Chondrocyte (in vitro differentiated cells): ENCODE measurements around the gene CCDC160. TPM values are rescaled to one million over a fixed set of nuclear protein-coding genes. Genes with fewer than 3 reads are reported as not detected.
"Not testable (repeated sequence)": the region's sequence is repeated elsewhere in the genome, so short reads cannot be mapped to it uniquely, and the experiment has no call there.

Source experiments
- DNase-seq: peaks from one replicate; pipeline ENCODE4 v3.0.0; 2021; ENCODE audit warnings: mixed read lengths, low spot score
- H3K27ac Mint-ChIP-seq: one replicate; pipeline ENCODE4 v1.8.0; 2021; ENCODE audit warnings: mild to moderate bottlenecking, moderate library complexity, mixed read lengths; ENCODE audit not compliant: unreplicated experiment
- H3K27me3 Mint-ChIP-seq: 2 replicates; pipeline ENCODE4 v1.8.0; 2021; ENCODE audit warnings: low read depth, mixed read lengths
- H3K36me3 Mint-ChIP-seq: 2 replicates; pipeline ENCODE4 v1.8.0; 2021; ENCODE audit warnings: low read depth, mixed read lengths
- H3K4me1 Mint-ChIP-seq: 2 replicates; pipeline ENCODE4 v1.8.0; 2021; ENCODE audit warnings: low read depth, mild to moderate bottlenecking, mixed read lengths
- H3K4me3 Mint-ChIP-seq: one replicate; pipeline ENCODE4 v1.8.0; 2021; ENCODE audit warnings: mild to moderate bottlenecking, moderate library complexity, mixed read lengths; ENCODE audit not compliant: unreplicated experiment
- H3K9me3 Mint-ChIP-seq: 2 replicates; pipeline ENCODE4 v1.8.0; 2021; ENCODE audit warnings: low read depth, mixed read lengths
- total RNA-seq: library from RNA; stranded (reverse); gene quantifications from 3 replicates; pipeline ENCODE4 v1.2.1, GENCODE V29; 2021
- TF ChIP-seq, protein P1 (sequence below): fragments of 200-600 bp; sonication (generic); IDR thresholded peaks from 2 replicates; pipeline ENCODE4 v1.5.0; 2021; ENCODE audit warnings: antibody characterized with exemption, mild to moderate bottlenecking, moderate library complexity

Gene CCDC160
- total RNA-seq, 1 donor from 2014 or later = 0.70 TPM

DNA sequence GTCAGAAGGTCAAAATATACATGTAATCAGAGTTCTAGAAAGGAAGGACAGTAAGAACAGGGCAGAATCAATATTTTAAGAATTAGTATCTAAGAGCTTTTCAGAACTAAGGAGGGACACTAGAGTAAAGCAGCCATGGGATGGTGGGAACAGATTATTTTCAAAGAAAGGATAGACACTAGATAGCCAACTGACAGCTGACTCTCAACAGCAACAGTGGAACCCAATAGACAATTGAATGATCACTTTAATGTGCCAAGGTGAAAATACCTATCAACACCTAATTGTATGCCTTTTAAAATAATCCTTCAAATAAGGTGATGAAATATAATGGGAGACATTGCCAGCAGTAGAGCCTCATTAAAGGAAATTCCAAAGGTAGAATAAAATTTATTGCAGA lies 26.5 kb upstream of the CCDC160 start:
- no peak overlapping the region for H3K4me3 Mint-ChIP-seq
- no peaks in the 10 kb centered on the region for H3K27me3 Mint-ChIP-seq
- DNase-seq = no peak
- H3K36me3 Mint-ChIP-seq = peaks cover 4% of the 10 kb centered on the region
- H3K4me1 Mint-ChIP-seq = no peaks in the 10 kb centered on the region
- H3K27ac Mint-ChIP-seq = no peak overlapping the region
- peaks cover 9% of the 10 kb centered on the region for H3K9me3 Mint-ChIP-seq
- TF ChIP-seq, protein P1, sequence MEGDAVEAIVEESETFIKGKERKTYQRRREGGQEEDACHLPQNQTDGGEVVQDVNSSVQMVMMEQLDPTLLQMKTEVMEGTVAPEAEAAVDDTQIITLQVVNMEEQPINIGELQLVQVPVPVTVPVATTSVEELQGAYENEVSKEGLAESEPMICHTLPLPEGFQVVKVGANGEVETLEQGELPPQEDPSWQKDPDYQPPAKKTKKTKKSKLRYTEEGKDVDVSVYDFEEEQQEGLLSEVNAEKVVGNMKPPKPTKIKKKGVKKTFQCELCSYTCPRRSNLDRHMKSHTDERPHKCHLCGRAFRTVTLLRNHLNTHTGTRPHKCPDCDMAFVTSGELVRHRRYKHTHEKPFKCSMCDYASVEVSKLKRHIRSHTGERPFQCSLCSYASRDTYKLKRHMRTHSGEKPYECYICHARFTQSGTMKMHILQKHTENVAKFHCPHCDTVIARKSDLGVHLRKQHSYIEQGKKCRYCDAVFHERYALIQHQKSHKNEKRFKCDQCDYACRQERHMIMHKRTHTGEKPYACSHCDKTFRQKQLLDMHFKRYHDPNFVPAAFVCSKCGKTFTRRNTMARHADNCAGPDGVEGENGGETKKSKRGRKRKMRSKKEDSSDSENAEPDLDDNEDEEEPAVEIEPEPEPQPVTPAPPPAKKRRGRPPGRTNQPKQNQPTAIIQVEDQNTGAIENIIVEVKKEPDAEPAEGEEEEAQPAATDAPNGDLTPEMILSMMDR = no peak

DNA sequence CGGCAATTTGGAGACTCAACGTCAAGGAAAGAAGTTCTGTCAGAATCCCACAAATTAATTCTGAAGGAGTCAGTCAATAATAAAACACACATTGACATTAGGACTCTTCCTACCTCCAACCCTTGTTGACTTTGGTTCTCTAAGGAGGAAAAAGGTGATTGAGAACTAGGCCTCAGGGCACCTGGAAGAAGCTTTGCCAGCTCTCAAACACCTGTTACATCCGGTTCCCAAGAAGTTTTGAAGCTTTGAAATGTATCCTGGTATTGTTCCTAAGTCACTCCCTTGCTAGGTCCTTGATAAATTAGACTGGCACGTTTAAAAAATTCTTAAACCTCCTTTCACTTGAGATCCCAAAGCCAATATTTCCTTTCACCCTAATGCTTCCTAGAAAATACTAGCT lies 1.7 kb upstream of the CCDC160 start:
- Mint-ChIP-seq H3K27ac (no peak overlapping the region), H3K4me3 (no peak overlapping the region)
- TF ChIP-seq, protein P1 = no peak

GRCh38 chrX:134238144-134238543 lies 1.2 kb downstream of the CCDC160 start:
- H3K36me3 Mint-ChIP-seq, H3K9me3 Mint-ChIP-seq, DNase-seq, H3K27ac Mint-ChIP-seq, H3K27me3 Mint-ChIP-seq: not testable (repeated sequence)
- peaks cover 50% of the 10 kb centered on the region for H3K4me1 Mint-ChIP-seq
- peak overlapping the region; percentile 73 for H3K4me3 Mint-ChIP-seq

More for the DNA sequence above, 1.7 kb upstream of the CCDC160 start:
- Mint-ChIP-seq H3K36me3 (no peaks in the 10 kb centered on the region), H3K4me1 (peaks cover 23% of the 10 kb centered on the region), H3K9me3 (no peaks in the 10 kb centered on the region), H3K27me3 (no peaks in the 10 kb centered on the region)
- DNase-seq = no peak

DNA sequence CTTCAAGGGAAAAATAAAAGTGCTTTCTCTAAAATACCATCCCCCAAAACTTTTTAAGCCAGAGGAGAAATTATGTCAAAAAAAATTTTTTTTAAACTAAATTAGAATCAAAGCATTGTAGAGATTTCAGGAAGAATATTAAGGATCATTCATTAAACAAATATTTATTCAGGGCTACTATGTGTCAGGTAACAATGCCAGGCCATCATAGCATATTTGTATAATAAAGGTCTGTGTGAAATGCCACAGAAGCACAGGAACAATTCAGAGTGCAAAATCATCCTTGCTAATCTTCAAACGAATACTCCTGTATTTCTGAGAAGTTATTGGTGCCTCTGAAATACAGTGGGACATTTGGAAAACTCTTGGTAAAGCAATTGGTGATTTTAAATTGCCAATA lies 2.0 kb downstream of the CCDC160 start:
- H3K4me3 Mint-ChIP-seq = no peak overlapping the region
- no peaks in the 10 kb centered on the region for H3K36me3 Mint-ChIP-seq
- no peaks in the 10 kb centered on the region for H3K27me3 Mint-ChIP-seq
- H3K27ac Mint-ChIP-seq = no peak overlapping the region
- DNase-seq = no peak
- H3K9me3 Mint-ChIP-seq = no peaks in the 10 kb centered on the region
- TF ChIP-seq, protein P1 = no peak
- peaks cover 58% of the 10 kb centered on the region for H3K4me1 Mint-ChIP-seq

DNA sequence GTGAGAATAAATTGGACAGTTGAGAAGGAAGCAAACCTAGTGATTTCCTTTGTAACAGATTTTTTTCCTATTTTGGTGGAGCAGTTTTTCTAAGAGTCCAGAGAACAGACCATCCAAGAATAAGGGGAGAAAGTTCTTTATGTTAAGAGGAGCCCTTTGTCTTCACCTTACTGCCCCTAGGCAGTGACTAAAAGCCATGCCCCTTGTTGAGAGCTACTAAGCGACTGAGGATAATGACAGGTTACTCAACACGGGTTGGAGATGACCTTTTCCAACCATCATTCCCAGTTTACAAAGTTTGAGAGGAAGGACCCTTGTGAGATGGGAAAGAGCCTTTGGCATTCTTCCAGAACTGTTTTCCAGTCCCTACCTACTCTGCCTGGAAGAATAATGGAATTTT lies 3.2 kb downstream of the CCDC160 start:
- Mint-ChIP-seq H3K27ac (peak overlapping the region; percentile 24), H3K36me3 (no peaks in the 10 kb centered on the region), H3K9me3 (no peaks in the 10 kb centered on the region), H3K27me3 (no peaks in the 10 kb centered on the region), H3K4me3 (no peak overlapping the region), H3K4me1 (peaks cover 70% of the 10 kb centered on the region)
- DNase-seq = no peak
- TF ChIP-seq, protein P1 = no peak

- TF ChIP-seq, protein P1 = no peak
- Mint-ChIP-seq H3K27me3 (no peaks in the 10 kb centered on the region), H3K4me3 (no peak overlapping the region), H3K9me3 (no peaks in the 10 kb centered on the region), H3K4me1 (peaks cover 76% of the 10 kb centered on the region), H3K27ac (peak overlapping the region; percentile 74), H3K36me3 (no peaks in the 10 kb centered on the region)
- DNase-seq = no peak
Observed at GRCh38 chrX:134241960-134242619, 5.1 kb downstream of the CCDC160 start.
